SU-DHL-6 (cell line): ENCODE data around the gene HECTD1.

Source experiments
- EZH2phosphoT487 ChIP-seq: fragments of 200-600 bp; sonication (generic), shearing (Covaris generic); conservative IDR thresholded peaks from 2 replicates; pipeline ENCODE4 v1.6.1; 2018; ENCODE audit warnings: mild to moderate bottlenecking, antibody characterized with exemption, low read length, moderate library complexity, mixed read lengths
- TF ChIP-seq, protein P1 (sequence below): fragments of 200-600 bp; sonication (generic); IDR thresholded peaks from one replicate; pipeline ENCODE4 v1.5.1; 2017; ENCODE audit warnings: antibody characterized with exemption, mild to moderate bottlenecking, low read length, moderate library complexity; ENCODE audit not compliant: insufficient read depth, poor library complexity, severe bottlenecking

DNA sequence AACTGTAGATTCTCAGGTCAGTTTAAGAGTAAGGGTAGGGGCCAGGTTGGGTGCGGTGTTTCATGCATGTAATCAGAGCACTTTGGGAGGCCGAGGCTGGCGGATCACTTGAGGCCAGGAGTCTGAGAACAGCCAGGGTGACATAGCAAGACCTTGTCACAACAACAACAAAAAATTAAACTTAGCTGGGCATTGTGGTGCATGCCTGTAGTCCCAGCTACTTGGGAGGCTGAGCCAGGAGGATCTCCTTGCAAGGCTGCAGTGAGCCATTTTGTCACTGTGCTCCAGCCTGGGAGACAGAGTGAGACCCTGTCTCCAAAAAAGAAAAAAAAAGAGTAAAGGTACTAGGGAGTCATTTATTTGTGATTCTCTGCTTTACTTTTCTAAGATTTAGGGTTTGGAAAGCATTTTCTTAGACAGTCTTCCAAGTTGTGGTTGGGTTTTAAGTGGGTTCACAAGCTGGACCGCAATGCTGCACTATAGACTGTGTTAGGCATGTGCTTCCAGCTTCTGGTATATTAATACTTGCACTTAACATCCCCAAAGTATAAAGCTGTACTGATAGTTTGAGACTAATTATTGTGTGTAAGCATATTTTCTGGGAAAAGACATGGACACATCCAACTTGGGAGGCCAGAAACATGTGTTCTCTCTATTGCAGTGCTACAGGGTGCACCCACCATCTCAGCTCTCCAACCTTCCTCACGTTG lies 49.1 kb upstream of the HECTD1 start:
- TF ChIP-seq, protein P1, sequence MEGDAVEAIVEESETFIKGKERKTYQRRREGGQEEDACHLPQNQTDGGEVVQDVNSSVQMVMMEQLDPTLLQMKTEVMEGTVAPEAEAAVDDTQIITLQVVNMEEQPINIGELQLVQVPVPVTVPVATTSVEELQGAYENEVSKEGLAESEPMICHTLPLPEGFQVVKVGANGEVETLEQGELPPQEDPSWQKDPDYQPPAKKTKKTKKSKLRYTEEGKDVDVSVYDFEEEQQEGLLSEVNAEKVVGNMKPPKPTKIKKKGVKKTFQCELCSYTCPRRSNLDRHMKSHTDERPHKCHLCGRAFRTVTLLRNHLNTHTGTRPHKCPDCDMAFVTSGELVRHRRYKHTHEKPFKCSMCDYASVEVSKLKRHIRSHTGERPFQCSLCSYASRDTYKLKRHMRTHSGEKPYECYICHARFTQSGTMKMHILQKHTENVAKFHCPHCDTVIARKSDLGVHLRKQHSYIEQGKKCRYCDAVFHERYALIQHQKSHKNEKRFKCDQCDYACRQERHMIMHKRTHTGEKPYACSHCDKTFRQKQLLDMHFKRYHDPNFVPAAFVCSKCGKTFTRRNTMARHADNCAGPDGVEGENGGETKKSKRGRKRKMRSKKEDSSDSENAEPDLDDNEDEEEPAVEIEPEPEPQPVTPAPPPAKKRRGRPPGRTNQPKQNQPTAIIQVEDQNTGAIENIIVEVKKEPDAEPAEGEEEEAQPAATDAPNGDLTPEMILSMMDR: no peak
- TF ChIP-seq EZH2phosphoT487: no peak
